Right forelimb (tissue), 1 donor: ENCODE measurements around the gene PODXL2.

ENCODE experiments used
- DNase-seq: peaks from one replicate; pipeline ENCODE4 v3.0.0-alpha.2; 2018

PODXL2 gene

GRCh38 chr3:127606086-127606805, 22.7 kb upstream of the PODXL2 start:
- DNase-seq, result no peak

DNA sequence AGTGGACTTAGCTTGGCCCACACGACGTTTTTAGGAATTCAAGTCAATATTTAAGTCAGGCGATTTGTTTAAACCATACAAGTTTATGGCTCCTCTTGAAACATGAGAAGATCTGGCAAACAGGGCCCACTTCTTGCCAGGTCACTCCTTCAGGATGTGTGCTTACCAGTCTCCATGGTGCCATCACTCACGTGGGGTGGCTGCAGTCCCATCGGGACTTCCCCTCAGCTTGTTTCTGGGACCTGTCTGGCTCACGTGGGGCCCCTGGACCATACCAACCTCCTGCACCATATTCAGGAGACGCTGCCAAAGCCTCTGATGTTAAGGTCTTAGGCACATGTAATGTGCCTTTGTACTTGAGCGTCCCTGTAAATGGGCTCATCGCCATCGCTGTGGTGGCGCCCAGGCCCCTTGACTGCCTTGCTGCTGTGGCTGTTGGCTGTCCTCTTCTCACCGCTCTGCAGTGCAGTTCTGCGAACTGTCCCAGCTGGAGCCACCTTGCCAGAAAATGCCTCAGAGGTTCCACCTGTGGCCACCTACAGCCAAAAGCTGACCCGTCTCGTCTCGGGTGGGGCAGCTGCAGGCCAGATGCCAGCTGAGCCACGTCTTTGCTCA, 21.9 kb upstream of the PODXL2 start:
- DNase-seq, result no peak

- DNase-seq, result no peak
Measured at GRCh38 chr3:127607675-127608361, 21.2 kb upstream of the PODXL2 start.

GRCh38 chr3:127608362-127608718, 20.6 kb upstream of the PODXL2 start:
- no peak for DNase-seq

- no peak for DNase-seq
Measured at GRCh38 chr3:127610105-127610504, 18.9 kb upstream of the PODXL2 start.

GRCh38 chr3:127611251-127611650, 17.7 kb upstream of the PODXL2 start:
- no peak for DNase-seq

GRCh38 chr3:127612966-127613365, 16.0 kb upstream of the PODXL2 start:
- DNase-seq, result no peak

GRCh38 chr3:127613406-127613805, 15.6 kb upstream of the PODXL2 start:
- DNase-seq, result no peak

DNA sequence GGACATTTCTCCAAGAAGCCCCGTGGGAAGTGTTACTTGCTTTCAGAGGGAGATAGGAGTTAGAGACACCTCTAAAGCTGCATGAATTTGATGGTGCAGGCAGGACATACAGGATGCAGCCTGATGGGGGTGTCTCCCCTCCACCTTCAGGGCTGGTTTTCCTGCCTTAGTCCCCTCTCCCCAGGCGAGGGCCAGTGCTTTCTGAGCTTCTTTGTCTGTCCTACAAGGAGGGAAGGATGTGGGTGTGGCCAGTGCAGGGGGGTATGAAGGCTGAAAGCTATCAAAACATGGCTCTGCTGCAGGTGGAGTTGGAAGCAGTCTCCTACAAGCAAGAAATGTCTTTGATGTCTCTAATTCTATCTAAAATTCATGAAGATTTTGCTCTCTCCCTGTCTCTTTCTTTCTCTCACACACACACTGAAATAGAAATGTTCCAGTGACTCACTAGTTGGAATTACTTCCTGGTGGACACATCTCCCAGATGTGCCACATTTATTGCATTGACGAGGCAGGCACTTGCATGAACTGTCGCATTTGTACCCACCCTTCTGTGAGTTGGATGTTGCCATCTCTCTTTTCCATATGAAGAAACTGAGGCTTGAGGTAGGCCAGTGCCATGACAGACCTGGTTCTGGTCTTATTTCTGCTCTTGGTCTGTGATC, 13.9 kb upstream of the PODXL2 start:
- DNase-seq, result no peak

- no peak for DNase-seq
Measured at GRCh38 chr3:127615631-127616305, 13.2 kb upstream of the PODXL2 start.

DNA sequence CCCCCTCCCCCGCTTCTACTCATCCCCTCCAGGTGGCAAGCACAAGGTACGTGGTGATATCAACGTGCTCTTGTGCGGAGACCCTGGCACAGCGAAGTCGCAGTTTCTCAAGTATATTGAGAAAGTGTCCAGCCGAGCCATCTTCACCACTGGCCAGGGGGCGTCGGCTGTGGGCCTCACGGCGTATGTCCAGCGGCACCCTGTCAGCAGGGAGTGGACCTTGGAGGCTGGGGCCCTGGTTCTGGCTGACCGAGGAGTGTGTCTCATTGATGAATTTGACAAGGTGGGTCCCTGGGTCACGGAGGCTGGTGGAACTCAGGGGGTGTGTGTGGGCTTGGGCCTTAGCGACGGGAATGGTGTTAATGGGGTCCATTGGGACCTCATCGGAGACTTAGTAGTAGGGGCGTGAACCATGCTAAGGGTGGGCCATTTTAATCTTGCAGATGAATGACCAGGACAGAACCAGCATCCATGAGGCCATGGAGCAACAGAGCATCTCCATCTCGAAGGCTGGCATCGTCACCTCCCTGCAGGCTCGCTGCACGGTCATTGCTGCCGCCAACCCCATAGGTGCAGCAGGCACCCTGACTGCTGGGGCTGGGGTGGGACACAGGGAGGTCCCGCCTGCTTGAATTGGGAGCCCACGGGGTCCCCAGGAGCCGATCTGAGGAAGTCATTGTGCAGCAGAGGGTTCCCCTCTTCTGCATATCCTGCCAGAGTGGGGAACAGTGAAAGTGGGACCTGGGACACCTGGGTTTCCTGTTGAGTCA, 12.0 kb upstream of the PODXL2 start:
- no peak for DNase-seq

DNA sequence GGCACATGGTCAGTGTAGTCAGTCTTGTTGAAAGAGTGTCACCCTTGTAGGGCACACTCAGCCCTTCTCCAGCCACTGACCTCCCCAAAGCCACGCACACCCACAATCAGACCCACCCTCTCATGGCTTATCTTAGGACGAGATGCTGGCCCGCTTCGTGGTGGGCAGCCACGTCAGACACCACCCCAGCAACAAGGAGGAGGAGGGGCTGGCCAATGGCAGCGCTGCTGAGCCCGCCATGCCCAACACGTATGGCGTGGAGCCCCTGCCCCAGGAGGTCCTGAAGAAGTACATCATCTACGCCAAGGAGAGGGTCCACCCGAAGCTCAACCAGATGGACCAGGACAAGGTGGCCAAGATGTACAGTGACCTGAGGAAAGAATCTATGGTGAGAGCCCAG, 10.1 kb upstream of the PODXL2 start:
- DNase-seq, result no peak

DNA sequence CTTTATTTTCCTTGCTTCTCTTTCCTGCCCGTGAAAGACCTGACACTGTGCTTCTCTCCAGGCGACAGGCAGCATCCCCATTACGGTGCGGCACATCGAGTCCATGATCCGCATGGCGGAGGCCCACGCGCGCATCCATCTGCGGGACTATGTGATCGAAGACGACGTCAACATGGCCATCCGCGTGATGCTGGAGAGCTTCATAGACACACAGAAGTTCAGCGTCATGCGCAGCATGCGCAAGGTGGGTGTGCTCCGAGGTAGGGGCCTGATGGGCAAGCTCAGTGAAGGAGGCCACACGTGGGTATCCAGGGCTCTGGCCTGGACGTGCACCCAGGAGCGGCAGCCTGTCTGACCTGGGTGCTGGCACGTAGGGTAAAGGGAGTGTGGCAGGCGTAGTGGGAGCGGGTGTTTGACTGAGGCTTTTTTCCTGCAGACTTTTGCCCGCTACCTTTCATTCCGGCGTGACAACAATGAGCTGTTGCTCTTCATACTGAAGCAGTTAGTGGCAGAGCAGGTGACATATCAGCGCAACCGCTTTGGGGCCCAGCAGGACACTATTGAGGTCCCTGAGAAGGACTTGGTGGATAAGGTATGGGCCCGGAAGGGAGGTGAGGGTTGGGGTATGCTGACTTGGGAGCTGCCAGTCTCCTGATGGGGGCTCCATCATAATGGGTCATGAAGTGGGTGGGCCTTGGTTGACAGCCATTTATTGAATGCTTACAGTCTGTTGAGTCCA, 8.2 kb upstream of the PODXL2 start:
- DNase-seq, result no peak

- no peak for DNase-seq
Measured at GRCh38 chr3:127622031-127622430, 7.0 kb upstream of the PODXL2 start.

- no peak for DNase-seq
Measured at GRCh38 chr3:127622772-127623576, 6.0 kb upstream of the PODXL2 start.

DNA sequence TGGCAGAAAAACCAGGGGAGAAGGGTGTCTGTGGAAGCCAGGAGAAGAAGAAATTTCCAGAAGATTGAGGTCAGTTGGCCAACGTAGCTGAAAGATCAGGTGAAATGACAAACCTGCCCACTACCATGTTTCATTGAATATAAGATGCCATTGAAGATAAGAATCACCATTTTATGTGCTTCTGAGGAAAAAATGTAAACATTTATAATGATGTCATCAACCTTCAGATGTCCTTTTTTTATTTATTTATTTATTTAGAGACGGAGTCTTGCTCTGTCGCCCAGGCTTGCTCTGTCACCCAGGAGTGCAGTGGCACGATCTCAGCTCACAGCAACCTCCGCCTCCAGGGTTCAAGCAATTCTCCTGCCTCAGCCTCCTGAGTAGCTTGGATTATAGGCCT, 4.9 kb upstream of the PODXL2 start:
- DNase-seq, result no peak

GRCh38 chr3:127625821-127626220, 3.2 kb upstream of the PODXL2 start:
- no peak for DNase-seq

GRCh38 chr3:127628426-127628787, 578 bp upstream of the PODXL2 start:
- DNase-seq, result no peak

GRCh38 chr3:127629467-127630403, 750 bp downstream of the PODXL2 start:
- no peak for DNase-seq
